ENCODE measurements around the gene PRAF2.

The PRAF2 gene, protein sequence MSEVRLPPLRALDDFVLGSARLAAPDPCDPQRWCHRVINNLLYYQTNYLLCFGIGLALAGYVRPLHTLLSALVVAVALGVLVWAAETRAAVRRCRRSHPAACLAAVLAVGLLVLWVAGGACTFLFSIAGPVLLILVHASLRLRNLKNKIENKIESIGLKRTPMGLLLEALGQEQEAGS

DNA sequence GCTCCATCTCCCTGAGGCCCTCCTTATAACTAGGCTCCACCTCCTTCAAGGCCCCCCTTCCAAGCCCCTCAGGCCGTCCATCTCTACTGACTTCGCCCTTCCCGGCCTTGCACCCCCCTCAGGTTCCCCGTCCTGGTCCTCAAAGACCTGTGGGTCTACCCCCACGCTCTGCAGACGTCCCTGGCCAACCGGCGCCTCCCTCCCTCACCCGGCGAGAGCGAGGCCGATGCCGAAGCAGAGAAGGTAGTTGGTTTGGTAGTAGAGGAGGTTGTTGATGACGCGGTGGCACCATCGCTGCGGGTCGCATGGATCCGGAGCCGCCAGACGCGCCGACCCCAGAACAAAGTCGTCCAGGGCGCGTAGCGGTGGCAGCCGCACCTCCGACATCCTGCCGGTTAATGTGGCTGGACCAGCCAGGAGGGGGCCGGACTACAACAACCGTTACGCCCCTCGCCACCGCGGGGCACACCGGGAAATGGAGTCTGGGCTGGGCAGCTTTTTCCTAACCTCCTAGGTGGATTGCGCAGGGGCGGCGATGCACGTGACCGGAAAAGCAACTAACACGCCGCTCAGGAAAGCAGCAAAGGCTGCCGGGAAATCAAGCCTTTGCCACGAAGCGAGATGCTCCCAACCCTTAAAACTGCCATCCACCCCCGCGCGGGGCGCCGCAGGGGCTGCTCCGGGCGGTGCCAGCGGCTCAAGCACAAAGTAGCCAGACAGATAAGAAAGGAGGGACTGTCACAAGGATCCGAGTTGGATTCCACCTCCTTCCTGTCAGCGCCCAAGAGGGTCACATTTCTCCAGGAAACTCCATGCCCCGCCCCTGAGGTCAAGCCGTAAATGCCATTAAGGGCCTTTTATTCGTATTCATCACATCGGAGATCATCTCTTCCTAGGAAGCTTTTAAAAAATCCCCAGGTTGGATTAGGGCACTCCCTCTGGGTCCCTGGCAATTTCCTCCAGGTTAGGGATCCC, at the start of gene PRAF2:
Gene PRAF2 (minus strand): TSS at position 402 of the 975 bp plus-strand sequence. CDS start 15 bp downstream, at position 387.
- DNase-seq (peak; percentile 93), ATAC-seq (ENCODE audit: insufficient read depth, low read depth) (peak; percentile 98)
- TF ChIP-seq, protein P1, sequence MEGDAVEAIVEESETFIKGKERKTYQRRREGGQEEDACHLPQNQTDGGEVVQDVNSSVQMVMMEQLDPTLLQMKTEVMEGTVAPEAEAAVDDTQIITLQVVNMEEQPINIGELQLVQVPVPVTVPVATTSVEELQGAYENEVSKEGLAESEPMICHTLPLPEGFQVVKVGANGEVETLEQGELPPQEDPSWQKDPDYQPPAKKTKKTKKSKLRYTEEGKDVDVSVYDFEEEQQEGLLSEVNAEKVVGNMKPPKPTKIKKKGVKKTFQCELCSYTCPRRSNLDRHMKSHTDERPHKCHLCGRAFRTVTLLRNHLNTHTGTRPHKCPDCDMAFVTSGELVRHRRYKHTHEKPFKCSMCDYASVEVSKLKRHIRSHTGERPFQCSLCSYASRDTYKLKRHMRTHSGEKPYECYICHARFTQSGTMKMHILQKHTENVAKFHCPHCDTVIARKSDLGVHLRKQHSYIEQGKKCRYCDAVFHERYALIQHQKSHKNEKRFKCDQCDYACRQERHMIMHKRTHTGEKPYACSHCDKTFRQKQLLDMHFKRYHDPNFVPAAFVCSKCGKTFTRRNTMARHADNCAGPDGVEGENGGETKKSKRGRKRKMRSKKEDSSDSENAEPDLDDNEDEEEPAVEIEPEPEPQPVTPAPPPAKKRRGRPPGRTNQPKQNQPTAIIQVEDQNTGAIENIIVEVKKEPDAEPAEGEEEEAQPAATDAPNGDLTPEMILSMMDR (IDR thresholded peaks at IDR 0.05; ENCODE audit: borderline replicate concordance, extremely low read depth, low read length, poor library complexity, severe bottlenecking) = no peak
- no peak for TF ChIP-seq EZH2 (IDR thresholded peaks at IDR 0.05; ENCODE audit: borderline replicate concordance, low read depth, low read length, severe bottlenecking)
- H3K9ac ChIP-seq (ENCODE audit: low read depth, low read length) = peak within 1 kb of the TSS; percentile 68
- peak within 1 kb of the TSS; percentile 80 for H3K27ac ChIP-seq (ENCODE audit: low read length)
- peak within 1 kb of the TSS; percentile 69 for H3K4me2 ChIP-seq (ENCODE audit: insufficient read depth, low read length)
- peaks cover 21% of the 10 kb centered on the region for H3K79me2 ChIP-seq (ENCODE audit: insufficient read depth, low read length)
- peak within 1 kb of the TSS; percentile 50 to 75 for H3K4me3 ChIP-seq (ENCODE audit: low read depth in 1 of 2, low read length in 2 of 2)
- H3K9me3 ChIP-seq (ENCODE audit: insufficient read depth, low read length, severe bottlenecking) = no peaks in the 10 kb centered on the region
- no peaks in the 10 kb centered on the region; the same call in 1 of the 2 replicates for H4K20me1 ChIP-seq (ENCODE audit: insufficient read depth, low read length)
- peaks cover 32% of the 10 kb centered on the region for H3K4me1 ChIP-seq (ENCODE audit: insufficient read depth, low read length)
- H3K36me3 ChIP-seq (ENCODE audit: insufficient read depth, low read length) = peaks cover 32% of the 10 kb centered on the region
- H3K27me3 ChIP-seq (ENCODE audit: insufficient read depth, low read length, poor library complexity) = no peaks in the 10 kb centered on the region
- H2AFZ ChIP-seq (ENCODE audit: low read depth, low read length) = peak within 1 kb of the TSS; percentile 76

DNA sequence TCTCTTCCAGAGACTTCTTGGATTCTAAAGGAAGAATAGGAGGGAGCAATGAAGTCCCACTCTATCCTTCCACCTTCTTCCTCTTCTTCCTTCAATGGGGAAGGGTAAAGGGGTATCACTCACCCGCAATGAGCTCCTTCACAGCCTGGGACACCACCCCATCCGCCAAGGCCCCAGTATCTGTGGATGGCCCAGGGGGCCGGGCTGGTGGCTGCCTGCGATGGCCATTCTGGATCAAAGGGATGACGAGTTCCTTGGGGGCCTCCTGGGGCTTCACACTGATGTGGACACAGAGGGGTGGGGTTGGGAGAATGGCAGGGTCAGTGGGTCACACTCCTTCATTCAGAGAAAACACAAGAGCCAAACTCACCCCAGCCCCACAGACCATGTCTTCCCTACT, 48.7 kb upstream of the PRAF2 start:
- H3K4me1 ChIP-seq (ENCODE audit: insufficient read depth, low read length) = peaks cover 24% of the 10 kb centered on the region
- H3K9me3 ChIP-seq (ENCODE audit: insufficient read depth, low read length, severe bottlenecking) = no peaks in the 10 kb centered on the region
- peaks cover 29% of the 10 kb centered on the region for H3K79me2 ChIP-seq (ENCODE audit: insufficient read depth, low read length)
- no peaks in the 10 kb centered on the region for H3K27me3 ChIP-seq (ENCODE audit: insufficient read depth, low read length, poor library complexity)
- H3K27ac ChIP-seq (ENCODE audit: low read length) = peak overlapping the region; percentile 80; the same call in 1 of the 2 replicates
- peak overlapping the region; percentile 92 for H3K4me2 ChIP-seq (ENCODE audit: insufficient read depth, low read length)
- no peak overlapping the region for H2AFZ ChIP-seq (ENCODE audit: low read depth, low read length)
- ATAC-seq (ENCODE audit: insufficient read depth, low read depth) (no peak), DNase-seq (no peak)
- peak overlapping the region; percentile 80 for H3K9ac ChIP-seq (ENCODE audit: low read depth, low read length)
- TF ChIP-seq EZH2 (IDR thresholded peaks at IDR 0.05; ENCODE audit: borderline replicate concordance, low read depth, low read length, severe bottlenecking) = no peak
- TF ChIP-seq, protein P1 (IDR thresholded peaks at IDR 0.05; ENCODE audit: borderline replicate concordance, extremely low read depth, low read length, poor library complexity, severe bottlenecking) = no peak
- peaks cover 35% of the 10 kb centered on the region for H3K36me3 ChIP-seq (ENCODE audit: insufficient read depth, low read length)
- peak overlapping the region; percentile 89 to 95; a peak in 3 of 4 replicates for H3K4me3 ChIP-seq (ENCODE audit: low read depth in 1 of 2, low read length in 2 of 2)
- no peaks in the 10 kb centered on the region for H4K20me1 ChIP-seq (ENCODE audit: insufficient read depth, low read length)

DNA sequence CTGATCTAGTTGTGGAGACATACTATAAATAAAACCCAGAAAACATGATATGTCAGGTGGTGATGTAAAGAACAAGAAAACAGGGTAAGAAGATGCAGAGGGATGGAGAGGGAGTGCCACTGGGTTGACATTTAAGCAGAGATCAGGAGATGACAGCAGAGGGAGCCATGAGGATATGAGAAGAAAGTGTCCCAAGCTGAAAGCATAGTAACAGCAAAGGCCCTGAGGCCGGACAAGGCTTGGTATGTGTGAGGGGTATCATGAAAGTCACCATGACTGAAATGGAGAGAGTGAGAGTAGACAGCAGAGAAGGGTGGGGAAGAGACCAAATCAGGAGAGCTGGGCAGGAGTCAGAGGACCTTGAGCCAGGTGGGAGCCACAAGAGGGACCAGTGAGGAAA, 46.3 kb upstream of the PRAF2 start:
- Histone ChIP-seq H3K79me2 (ENCODE audit: insufficient read depth, low read length) (peaks cover 29% of the 10 kb centered on the region), H3K9ac (ENCODE audit: low read depth, low read length) (no peak overlapping the region), H3K9me3 (ENCODE audit: insufficient read depth, low read length, severe bottlenecking) (no peaks in the 10 kb centered on the region), H2AFZ (ENCODE audit: low read depth, low read length) (no peak overlapping the region), H3K4me1 (ENCODE audit: insufficient read depth, low read length) (peaks cover 24% of the 10 kb centered on the region), H3K27ac (ENCODE audit: low read length) (no peak overlapping the region), H3K4me3 (ENCODE audit: low read depth in 1 of 2, low read length in 2 of 2) (no peak overlapping the region), H3K36me3 (ENCODE audit: insufficient read depth, low read length) (peaks cover 57% of the 10 kb centered on the region), H3K4me2 (ENCODE audit: insufficient read depth, low read length) (no peak overlapping the region), H3K27me3 (ENCODE audit: insufficient read depth, low read length, poor library complexity) (no peaks in the 10 kb centered on the region), H4K20me1 (ENCODE audit: insufficient read depth, low read length) (no peaks in the 10 kb centered on the region)
- no peak for TF ChIP-seq EZH2 (IDR thresholded peaks at IDR 0.05; ENCODE audit: borderline replicate concordance, low read depth, low read length, severe bottlenecking)
- TF ChIP-seq, protein P1 (IDR thresholded peaks at IDR 0.05; ENCODE audit: borderline replicate concordance, extremely low read depth, low read length, poor library complexity, severe bottlenecking) = no peak
- DNase-seq = no peak
- no peak for ATAC-seq (ENCODE audit: insufficient read depth, low read depth)
